Measurements from ENCODE around the gene RBM20. TPM values are rescaled to one million over a fixed set of nuclear protein-coding genes. Genes with fewer than 3 reads are reported as not detected.

RBM20 gene
- total and polyA plus RNA-seq, 10 of the 15 experiments (the other 5 are each of a cell fraction or from before 2014, with no cell fraction given): 0.04 to 0.26 (median 0.15) TPM

DNA sequence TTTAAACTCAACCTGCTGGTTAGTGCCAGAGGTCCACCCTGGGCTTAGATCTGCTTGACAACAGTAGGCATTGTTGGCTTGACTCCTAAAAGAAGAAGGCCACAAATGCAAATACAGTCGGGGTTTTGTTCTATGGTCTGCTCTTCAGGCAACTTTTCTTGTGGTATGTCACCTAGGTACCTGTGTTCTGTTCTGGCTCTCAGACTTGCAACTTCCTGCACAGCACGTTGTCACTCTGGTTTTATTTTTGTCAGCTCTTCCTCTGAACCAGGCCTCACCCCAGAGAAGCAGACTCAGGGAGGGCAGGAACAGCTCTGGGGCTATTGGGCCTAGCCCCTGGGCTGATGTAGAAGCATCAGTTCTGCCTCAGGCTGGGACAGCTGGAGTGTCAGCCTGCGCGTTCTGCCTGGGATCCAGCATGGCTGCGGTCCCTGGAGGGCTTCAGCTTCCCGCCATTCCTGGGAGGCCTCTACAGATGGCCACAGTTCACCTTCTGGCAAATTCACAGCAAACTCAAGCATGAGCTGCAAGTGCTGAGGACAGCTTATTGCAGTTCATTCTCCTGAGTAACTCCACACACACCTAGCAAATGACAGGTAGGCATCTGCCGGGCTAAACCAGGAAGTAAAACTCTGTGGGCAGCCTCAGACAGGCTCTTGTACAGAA, 216.6 kb downstream of the RBM20 start (continued):
- TF ChIP-seq GABPA (IDR thresholded peaks at IDR 0.05; ENCODE audit: low read depth) (no peak), ATF7 (IDR thresholded peaks at IDR 0.05; ENCODE audit: low read depth) (0 out of 2 replicates have a peak, but pooled peaks have one; percentile 12), NFYA (IDR thresholded peaks at IDR 0.05; ENCODE audit: borderline replicate concordance, low read depth, low read length) (no peak), PAX8 (IDR thresholded peaks at IDR 0.05) (no peak), FOXM1 (IDR thresholded peaks at IDR 0.05; ENCODE audit: low read depth, low read length) (no peak), LARP7 (IDR thresholded peaks at IDR 0.05) (peak; percentile 28; the same call in 1 of the 2 replicates), BMI1 (IDR thresholded peaks at IDR 0.05; ENCODE audit: borderline replicate concordance) (no peak), MYB (IDR thresholded peaks at IDR 0.05; ENCODE audit: borderline replicate concordance, low read depth, low read length) (no peak), BCL11A (IDR thresholded peaks at IDR 0.05; ENCODE audit: low read depth, low read length) (no peak), TCF7 (IDR thresholded peaks at IDR 0.05; ENCODE audit: borderline replicate concordance) (no peak), MEF2B (IDR thresholded peaks at IDR 0.05; ENCODE audit: partially characterized antibody, poor library complexity, severe bottlenecking) (peak; percentile 76), CHD4 (IDR thresholded peaks at IDR 0.05) (no peak), RFX5 (IDR thresholded peaks at IDR 0.05; ENCODE audit: low read depth, low read length) (peak; percentile 69), EZH2 (IDR thresholded peaks at IDR 0.05; ENCODE audit: borderline replicate concordance, control insufficient read depth, low read depth, low read length) (no peak), MTA3 (IDR thresholded peaks at IDR 0.05; ENCODE audit: borderline replicate concordance, low read length) (no peak), ZNF24 (IDR thresholded peaks at IDR 0.05) (no peak)
- TF ChIP-seq, protein P1, sequence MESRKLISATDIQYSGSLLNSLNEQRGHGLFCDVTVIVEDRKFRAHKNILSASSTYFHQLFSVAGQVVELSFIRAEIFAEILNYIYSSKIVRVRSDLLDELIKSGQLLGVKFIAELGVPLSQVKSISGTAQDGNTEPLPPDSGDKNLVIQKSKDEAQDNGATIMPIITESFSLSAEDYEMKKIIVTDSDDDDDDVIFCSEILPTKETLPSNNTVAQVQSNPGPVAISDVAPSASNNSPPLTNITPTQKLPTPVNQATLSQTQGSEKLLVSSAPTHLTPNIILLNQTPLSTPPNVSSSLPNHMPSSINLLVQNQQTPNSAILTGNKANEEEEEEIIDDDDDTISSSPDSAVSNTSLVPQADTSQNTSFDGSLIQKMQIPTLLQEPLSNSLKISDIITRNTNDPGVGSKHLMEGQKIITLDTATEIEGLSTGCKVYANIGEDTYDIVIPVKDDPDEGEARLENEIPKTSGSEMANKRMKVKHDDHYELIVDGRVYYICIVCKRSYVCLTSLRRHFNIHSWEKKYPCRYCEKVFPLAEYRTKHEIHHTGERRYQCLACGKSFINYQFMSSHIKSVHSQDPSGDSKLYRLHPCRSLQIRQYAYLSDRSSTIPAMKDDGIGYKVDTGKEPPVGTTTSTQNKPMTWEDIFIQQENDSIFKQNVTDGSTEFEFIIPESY (IDR thresholded peaks at IDR 0.05): no peak
- TF ChIP-seq, protein P2, sequence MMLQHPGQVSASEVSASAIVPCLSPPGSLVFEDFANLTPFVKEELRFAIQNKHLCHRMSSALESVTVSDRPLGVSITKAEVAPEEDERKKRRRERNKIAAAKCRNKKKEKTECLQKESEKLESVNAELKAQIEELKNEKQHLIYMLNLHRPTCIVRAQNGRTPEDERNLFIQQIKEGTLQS (IDR thresholded peaks at IDR 0.05; ENCODE audit: borderline replicate concordance, extremely low read depth, low read depth, low read length): no peak
- TF ChIP-seq, protein P3, sequence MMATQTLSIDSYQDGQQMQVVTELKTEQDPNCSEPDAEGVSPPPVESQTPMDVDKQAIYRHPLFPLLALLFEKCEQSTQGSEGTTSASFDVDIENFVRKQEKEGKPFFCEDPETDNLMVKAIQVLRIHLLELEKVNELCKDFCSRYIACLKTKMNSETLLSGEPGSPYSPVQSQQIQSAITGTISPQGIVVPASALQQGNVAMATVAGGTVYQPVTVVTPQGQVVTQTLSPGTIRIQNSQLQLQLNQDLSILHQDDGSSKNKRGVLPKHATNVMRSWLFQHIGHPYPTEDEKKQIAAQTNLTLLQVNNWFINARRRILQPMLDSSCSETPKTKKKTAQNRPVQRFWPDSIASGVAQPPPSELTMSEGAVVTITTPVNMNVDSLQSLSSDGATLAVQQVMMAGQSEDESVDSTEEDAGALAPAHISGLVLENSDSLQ (IDR thresholded peaks at IDR 0.05): peak; percentile 41; the same call in 1 of the 2 replicates
- TF ChIP-seq, protein P4, sequence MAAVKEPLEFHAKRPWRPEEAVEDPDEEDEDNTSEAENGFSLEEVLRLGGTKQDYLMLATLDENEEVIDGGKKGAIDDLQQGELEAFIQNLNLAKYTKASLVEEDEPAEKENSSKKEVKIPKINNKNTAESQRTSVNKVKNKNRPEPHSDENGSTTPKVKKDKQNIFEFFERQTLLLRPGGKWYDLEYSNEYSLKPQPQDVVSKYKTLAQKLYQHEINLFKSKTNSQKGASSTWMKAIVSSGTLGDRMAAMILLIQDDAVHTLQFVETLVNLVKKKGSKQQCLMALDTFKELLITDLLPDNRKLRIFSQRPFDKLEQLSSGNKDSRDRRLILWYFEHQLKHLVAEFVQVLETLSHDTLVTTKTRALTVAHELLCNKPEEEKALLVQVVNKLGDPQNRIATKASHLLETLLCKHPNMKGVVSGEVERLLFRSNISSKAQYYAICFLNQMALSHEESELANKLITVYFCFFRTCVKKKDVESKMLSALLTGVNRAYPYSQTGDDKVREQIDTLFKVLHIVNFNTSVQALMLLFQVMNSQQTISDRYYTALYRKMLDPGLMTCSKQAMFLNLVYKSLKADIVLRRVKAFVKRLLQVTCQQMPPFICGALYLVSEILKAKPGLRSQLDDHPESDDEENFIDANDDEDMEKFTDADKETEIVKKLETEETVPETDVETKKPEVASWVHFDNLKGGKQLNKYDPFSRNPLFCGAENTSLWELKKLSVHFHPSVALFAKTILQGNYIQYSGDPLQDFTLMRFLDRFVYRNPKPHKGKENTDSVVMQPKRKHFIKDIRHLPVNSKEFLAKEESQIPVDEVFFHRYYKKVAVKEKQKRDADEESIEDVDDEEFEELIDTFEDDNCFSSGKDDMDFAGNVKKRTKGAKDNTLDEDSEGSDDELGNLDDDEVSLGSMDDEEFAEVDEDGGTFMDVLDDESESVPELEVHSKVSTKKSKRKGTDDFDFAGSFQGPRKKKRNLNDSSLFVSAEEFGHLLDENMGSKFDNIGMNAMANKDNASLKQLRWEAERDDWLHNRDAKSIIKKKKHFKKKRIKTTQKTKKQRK (IDR thresholded peaks at IDR 0.05; ENCODE audit: low read depth, low read length): no peak
- TF ChIP-seq, protein P5, sequence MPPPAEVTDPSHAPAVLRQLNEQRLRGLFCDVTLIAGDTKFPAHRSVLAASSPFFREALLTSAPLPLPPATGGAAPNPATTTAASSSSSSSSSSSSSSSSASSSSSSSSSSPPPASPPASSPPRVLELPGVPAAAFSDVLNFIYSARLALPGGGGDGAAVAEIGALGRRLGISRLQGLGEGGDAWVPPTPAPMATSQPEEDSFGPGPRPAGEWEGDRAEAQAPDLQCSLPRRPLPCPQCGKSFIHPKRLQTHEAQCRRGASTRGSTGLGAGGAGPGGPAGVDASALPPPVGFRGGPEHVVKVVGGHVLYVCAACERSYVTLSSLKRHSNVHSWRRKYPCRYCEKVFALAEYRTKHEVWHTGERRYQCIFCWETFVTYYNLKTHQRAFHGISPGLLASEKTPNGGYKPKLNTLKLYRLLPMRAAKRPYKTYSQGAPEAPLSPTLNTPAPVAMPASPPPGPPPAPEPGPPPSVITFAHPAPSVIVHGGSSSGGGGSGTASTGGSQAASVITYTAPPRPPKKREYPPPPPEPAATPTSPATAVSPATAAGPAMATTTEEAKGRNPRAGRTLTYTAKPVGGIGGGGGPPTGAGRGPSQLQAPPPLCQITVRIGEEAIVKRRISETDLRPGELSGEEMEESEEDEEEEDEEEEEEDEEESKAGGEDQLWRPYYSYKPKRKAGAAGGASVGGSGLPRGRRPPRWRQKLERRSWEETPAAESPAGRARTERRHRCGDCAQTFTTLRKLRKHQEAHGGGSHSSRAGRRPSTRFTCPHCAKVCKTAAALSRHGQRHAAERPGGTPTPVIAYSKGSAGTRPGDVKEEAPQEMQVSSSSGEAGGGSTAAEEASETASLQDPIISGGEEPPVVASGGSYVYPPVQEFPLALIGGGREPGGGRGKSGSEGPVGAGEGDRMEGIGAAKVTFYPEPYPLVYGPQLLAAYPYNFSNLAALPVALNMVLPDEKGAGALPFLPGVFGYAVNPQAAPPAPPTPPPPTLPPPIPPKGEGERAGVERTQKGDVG (CRISPR knock-in tag; IDR thresholded peaks at IDR 0.05): no peak

Measured in GM12878 (cell line).